Ishikawa (cell line): ENCODE measurements around the gene TLR5.

Source experiments
- NFIC ChIP-seq: IDR thresholded peaks from 2 replicates; pipeline ENCODE4 v1.6.1; 2012
- YY1 ChIP-seq: IDR thresholded peaks from 2 replicates; pipeline ENCODE4 v1.6.1; 2012; ENCODE audit warnings: low read depth
- TF ChIP-seq, protein P1 (sequence below): IDR thresholded peaks from 2 replicates; pipeline ENCODE4 v1.6.1; 2012

DNA sequence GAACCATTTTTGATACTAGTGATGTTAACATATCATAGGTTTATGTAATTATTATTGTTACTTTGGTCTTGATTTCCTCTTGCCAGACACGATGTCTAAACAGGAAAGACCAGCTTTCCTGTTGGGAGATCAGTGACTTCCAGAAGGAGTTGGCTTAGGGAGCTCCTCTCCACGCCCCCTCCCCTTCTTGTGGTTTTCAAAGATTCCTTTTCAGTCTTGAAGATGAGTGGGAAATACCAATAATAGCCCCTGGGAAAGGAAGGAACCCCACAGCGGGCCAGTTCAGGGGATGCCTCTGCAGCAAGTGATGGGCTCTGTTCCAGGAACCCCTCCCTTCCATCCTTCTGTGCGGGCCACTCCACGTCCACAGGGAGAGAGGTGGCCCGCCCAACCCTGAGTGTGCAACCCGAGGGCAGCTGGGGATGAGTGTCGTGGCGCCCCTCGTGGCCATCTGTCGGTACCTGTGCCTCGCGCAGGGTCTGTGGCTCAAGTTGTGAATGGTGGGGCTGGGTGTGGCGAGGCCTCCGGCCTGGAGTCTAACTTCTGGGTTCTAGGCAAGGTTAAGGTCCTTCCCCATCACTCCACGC is 65.7 kb downstream of the TLR5 start:
- no peak for TF ChIP-seq YY1
- TF ChIP-seq, protein P1, sequence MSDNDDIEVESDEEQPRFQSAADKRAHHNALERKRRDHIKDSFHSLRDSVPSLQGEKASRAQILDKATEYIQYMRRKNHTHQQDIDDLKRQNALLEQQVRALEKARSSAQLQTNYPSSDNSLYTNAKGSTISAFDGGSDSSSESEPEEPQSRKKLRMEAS = no peak
- TF ChIP-seq NFIC = no peak
